IMR-90 (cell line): Measurements from ENCODE around the gene ARFGEF3.

Experiments
- BHLHE40 ChIP-seq: fragments of 150-350 bp; IDR thresholded peaks from 2 replicates; pipeline ENCODE4 v1.6.1; 2016; ENCODE audit warnings: mild to moderate bottlenecking, low read depth, low read length
- CEBPB ChIP-seq: IDR thresholded peaks from 2 replicates; pipeline ENCODE4 v1.6.1; 2012; ENCODE audit warnings: low read depth, low read length, improper control_type of control experiment
- CTCF ChIP-seq: conservative IDR thresholded peaks from 2 replicates; pipeline ENCODE4 v1.5.1; 2012; ENCODE audit warnings: mild to moderate bottlenecking, low read depth, low read length, improper control_type of control experiment
- ELK1 ChIP-seq: fragments of 150-350 bp; IDR thresholded peaks from 2 replicates; pipeline ENCODE4 v1.6.1; 2016; ENCODE audit warnings: low read depth, mild to moderate bottlenecking, low read length, moderate library complexity, borderline replicate concordance
- MAFK ChIP-seq: IDR thresholded peaks from 2 replicates; pipeline ENCODE4 v1.6.1; 2012; ENCODE audit warnings: low read depth, low read length, improper control_type of control experiment
- MAZ ChIP-seq: IDR thresholded peaks from 2 replicates; pipeline ENCODE4 v1.6.1; 2012; ENCODE audit warnings: low read depth, mild to moderate bottlenecking, low read length, improper control_type of control experiment, moderate library complexity, borderline replicate concordance
- MXI1 ChIP-seq: IDR thresholded peaks from 2 replicates; pipeline ENCODE4 v1.6.1; 2012; ENCODE audit warnings: low read depth, mild to moderate bottlenecking, low read length, moderate library complexity, borderline replicate concordance
- NFE2L2 ChIP-seq: fragments of 150-350 bp; IDR thresholded peaks from 2 replicates; pipeline ENCODE4 v1.6.1; 2016; ENCODE audit warnings: low read depth, mild to moderate bottlenecking, low read length
- POLR2A ChIP-seq: IDR thresholded peaks from 2 replicates; pipeline ENCODE4 v1.6.1; 2012; ENCODE audit warnings: mild to moderate bottlenecking, low read depth, low read length
- RAD21 ChIP-seq: IDR thresholded peaks from 2 replicates; pipeline ENCODE4 v1.6.1; 2012; ENCODE audit warnings: low read length, improper control_type of control experiment
- RCOR1 ChIP-seq: IDR thresholded peaks from 2 replicates; pipeline ENCODE4 v1.6.1; 2012; ENCODE audit warnings: mild to moderate bottlenecking, low read length, improper control_type of control experiment; ENCODE audit not compliant: insufficient replicate concordance
- RFX5 ChIP-seq: IDR thresholded peaks from 2 replicates; pipeline ENCODE4 v1.8.0; 2012; ENCODE audit warnings: low read depth, mild to moderate bottlenecking, low read length, moderate library complexity
- SMC3 ChIP-seq: fragments of 150-350 bp; IDR thresholded peaks from 2 replicates; pipeline ENCODE4 v1.6.1; 2016; ENCODE audit warnings: low read depth, mild to moderate bottlenecking, antibody characterized with exemption, low read length, moderate library complexity
- USF2 ChIP-seq: fragments of 150-350 bp; IDR thresholded peaks from 2 replicates; pipeline ENCODE4 v1.6.1; 2017; ENCODE audit warnings: mild to moderate bottlenecking, antibody characterized with exemption, low read length, low read depth

- TF ChIP-seq POLR2A (no peak), CTCF (no peak), RCOR1 (no peak), MAFK (no peak), CEBPB (no peak), SMC3 (no peak), BHLHE40 (no peak), USF2 (no peak), MXI1 (no peak), NFE2L2 (no peak), ELK1 (no peak), MAZ (no peak), RFX5 (no peak), RAD21 (no peak)
Measured at GRCh38 chr6:138128096-138128495, 33.6 kb upstream of the ARFGEF3 start.
